Fibroblast of mammary gland (primary cell): ENCODE results near the gene HMGN4.
A peak's percentile ranks its signal among the peaks of the same experiment; 100 is the strongest.
"Not testable (repeated sequence)": the region's sequence is repeated elsewhere in the genome, so short reads cannot be mapped to it uniquely, and the experiment has no call there.

Source experiments
- DNase-seq: peaks from one replicate; pipeline ENCODE4 v3.0.0-alpha.2; 2010; ENCODE audit warnings: low read depth
- H3K4me3 ChIP-seq: 2 replicates; pipeline ENCODE4 v1.5.1; 2011; ENCODE audit warnings: low read depth, mild to moderate bottlenecking, low read length, moderate library complexity; ENCODE audit not compliant: control insufficient read depth
- TF ChIP-seq, protein P1 (sequence below): conservative IDR thresholded peaks from 2 replicates; pipeline ENCODE4 v1.5.1; 2011; ENCODE audit warnings: low read depth, low read length, inconsistent platforms; ENCODE audit not compliant: control insufficient read depth, insufficient read depth

Gene HMGN4

DNA sequence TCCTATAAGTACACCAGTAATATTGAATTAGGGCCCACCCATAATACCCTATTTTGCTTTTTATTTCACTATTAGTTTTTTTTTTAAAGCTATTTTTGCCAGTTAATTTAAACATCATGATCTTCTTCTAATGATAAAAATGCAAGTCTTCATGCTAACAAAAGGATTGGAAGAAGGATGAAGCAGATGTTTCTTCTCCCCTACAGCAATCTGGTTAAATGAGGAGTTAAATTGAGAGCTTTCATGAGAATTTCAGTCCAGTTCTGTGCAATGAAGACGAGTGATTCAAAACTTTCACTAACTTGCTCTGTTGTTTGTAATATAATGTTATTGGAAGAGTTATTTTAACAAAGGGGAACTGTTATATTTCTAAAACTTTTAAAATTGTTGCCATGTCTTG lies 3.4 kb downstream of the HMGN4 start:
- no peak overlapping the region for H3K4me3 ChIP-seq
- no peak for DNase-seq
- TF ChIP-seq, protein P1, sequence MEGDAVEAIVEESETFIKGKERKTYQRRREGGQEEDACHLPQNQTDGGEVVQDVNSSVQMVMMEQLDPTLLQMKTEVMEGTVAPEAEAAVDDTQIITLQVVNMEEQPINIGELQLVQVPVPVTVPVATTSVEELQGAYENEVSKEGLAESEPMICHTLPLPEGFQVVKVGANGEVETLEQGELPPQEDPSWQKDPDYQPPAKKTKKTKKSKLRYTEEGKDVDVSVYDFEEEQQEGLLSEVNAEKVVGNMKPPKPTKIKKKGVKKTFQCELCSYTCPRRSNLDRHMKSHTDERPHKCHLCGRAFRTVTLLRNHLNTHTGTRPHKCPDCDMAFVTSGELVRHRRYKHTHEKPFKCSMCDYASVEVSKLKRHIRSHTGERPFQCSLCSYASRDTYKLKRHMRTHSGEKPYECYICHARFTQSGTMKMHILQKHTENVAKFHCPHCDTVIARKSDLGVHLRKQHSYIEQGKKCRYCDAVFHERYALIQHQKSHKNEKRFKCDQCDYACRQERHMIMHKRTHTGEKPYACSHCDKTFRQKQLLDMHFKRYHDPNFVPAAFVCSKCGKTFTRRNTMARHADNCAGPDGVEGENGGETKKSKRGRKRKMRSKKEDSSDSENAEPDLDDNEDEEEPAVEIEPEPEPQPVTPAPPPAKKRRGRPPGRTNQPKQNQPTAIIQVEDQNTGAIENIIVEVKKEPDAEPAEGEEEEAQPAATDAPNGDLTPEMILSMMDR: no peak

DNA sequence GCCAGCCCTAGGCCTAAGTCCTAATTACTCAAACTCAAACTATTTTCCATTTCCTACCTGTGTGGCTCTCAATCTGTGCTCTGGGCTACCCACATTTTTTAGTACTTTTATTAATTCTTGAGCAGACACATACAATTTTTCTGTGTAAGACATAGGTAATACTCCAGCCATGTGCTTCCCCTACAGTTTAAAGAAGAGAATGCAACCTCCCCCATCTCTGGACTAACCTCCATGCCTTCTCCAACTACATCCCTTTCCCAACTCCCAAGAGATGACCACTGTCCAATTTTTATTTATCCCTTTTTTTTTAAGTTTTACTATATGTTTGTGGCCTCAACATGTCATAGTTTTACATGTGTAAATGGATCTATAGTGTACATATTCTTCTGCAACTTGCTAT lies 5.8 kb downstream of the HMGN4 start:
- TF ChIP-seq, protein P1: peak; percentile 46
- peak; percentile 46 for DNase-seq
- no peak overlapping the region for H3K4me3 ChIP-seq

DNA sequence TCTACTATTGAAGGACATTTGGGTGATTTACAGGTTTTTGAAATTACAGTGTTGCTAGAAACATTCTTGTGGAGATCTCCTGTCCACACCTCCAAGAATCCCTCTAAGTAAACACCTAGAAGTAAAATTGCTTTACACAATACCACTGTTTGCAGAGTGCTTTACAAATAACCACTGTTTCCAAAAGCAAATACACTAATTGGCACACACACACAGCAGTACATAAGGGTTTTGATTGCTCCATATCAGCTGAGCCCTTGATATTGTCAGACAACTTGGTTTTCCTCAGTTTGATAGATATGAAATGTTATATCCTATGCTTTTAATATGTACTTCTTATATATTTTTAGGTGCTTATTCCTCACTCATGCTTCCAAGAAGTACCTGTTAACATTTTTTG lies 6.3 kb downstream of the HMGN4 start:
- TF ChIP-seq, protein P1: no peak
- no peak overlapping the region for H3K4me3 ChIP-seq
- no peak for DNase-seq

DNA sequence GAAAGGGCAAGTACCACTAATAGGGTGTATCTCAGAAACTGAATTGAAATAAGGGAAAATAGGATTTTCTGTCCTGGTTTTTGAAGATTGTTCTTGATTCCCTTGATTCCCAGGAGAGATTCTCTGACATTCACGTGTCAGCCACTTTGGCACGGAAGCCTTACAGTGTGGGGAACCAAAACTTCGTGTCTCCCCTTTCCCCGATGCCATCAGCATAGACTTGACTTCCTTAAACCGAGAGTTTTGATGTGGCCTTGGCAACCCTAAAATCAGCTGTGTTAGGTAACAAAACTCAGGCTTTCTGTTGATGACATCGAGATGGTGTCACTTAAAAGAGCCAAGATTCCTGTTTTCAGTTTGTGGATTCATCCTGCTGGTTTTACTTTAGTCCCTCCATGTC lies 7.5 kb downstream of the HMGN4 start:
- DNase-seq: no peak
- TF ChIP-seq, protein P1: no peak
- H3K4me3 ChIP-seq: no peak overlapping the region

DNA sequence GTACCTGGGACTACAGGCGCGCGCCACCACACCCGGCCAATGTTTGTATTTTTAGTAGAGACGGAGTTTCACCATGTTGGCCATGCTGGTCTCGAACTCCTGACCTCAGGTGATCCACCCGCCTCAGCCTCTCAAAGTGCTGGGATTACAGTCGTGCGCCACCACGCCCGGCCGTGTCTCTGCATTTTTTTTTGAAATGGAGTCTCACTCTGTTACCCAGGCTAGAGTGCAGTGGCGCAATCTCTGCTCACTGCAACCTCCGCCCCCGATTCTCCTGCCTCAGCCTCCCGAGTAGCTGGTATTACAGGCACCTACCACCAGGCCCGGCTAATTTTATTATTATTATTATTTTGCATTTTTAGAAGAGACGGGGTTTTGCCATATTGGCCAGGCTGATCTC lies 9.2 kb downstream of the HMGN4 start:
- not testable (repeated sequence) for H3K4me3 ChIP-seq, DNase-seq

DNA sequence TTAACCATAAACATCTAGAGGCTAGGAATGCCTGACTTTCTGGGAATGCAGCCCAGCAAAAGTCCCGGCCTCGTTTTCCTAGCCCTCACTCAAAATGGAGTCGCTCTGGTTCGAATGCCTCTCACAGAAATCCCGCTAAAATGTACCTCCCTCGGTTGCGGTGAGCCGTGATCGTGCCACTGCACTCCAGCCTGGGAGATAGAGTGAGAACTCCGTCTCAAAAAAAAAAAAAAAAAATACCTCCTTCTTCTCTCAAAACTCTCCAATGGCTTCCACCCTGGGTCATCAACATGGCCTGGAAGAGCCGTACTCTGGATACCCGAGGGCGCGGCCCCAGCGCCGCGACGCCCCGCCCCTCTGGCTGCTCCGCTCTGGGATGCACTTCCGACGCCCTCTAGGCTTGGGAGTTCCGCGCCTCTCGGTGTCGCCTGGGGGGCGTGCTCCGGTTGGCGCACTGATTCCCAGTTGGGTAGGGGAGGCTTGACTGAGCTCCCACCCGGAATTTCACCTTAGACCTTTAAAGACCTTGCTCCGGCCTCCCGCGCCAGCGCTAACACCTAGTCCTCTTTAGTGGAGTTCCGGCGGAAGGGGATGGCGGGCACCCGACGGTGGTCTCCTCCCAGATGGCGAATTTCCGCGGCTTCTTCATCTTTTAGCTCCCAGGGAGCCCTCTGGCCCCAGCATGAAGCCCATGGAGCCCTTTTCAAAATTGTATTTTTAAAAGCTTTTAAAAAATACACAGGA lies 12.3 kb downstream of the HMGN4 start:
- TF ChIP-seq, protein P1: peak; percentile 11
- peak; percentile 57 for DNase-seq
- H3K4me3 ChIP-seq: peak overlapping the region; percentile 71

DNA sequence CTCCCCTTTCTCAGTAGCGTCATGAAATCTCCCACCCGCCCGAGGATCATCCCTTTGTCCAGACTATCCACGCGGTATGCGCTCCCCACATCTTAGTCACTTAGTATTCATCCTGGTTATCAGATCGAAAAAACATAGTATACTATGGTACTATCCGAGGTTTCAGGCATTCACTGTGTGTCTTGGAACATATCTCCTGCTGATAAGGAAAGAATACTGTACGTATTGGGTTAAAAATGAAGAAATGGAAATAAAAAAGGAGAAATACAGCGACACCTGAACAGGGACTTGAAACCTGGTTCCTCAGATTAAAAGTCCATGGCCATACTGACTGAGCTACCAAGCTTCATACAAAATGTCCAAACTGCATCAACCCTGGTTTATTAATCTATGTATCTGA lies 14.0 kb downstream of the HMGN4 start:
- no peak for DNase-seq
- TF ChIP-seq, protein P1: no peak
- no peak overlapping the region for H3K4me3 ChIP-seq
